Measurements from ENCODE around the gene SULT6B1.
"Not testable (repeated sequence)": the region's sequence is repeated elsewhere in the genome, so short reads cannot be mapped to it uniquely, and the experiment has no call there.

SULT6B1 gene

DNA sequence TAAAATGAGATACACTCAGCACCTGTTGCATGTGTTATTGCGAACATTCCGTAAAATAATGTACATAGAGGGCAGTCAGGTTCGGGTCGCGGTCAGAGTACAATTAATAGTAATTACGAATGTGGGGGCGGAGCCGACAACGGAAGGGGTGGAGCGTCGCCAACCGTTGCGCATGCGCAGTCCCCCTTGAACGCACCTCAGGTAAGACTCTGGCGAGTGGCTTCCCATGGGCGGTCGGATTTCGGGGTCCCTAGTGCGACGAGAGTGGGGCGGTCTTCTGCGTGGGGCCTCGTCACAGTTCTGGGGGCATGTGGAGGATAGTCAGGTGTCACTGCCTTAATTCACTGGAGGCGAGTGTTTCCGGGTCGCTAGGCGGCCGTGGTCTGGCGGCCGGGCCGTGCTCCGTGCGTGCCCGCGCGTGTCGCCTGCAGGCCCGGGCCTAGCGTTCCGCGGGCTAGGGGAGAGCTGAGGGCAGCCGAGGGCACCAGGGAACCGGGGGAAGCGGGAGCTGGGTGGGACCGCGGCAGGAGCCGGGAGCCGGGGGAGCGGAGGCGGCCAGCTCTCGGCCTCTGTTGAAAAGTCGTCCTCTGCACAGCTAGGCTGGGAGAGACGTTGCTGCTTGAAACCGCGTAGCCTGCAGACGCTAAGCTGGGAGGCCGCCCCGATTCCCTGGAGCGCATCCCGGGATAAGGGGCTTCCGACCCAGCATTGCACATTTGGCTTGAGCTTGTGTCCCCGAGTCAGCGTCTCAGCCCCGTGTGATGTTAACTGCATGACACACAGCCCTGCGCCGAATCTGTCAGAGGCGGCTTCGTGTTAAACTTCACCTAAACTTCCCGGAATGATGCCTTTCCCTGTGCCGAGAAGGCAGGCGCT lies 8.1 kb upstream of the SULT6B1 start, which contains the start of gene CEBPZOS:
Gene CEBPZOS, plus strand, starts transcription at position 177 of the 876 bp plus-strand sequence. CDS start 3,209 bp downstream, outside the sequence.
- peak; percentile 86 to 90 for DNase-seq (ENCODE audit: low read depth in 1 of 2, low spot score in 1 of 2)

- not testable (repeated sequence) for DNase-seq (ENCODE audit: low read depth in 1 of 2, low spot score in 1 of 2)
Measured at GRCh38 chr2:37195862-37196319, 7.4 kb upstream of the SULT6B1 start.

- DNase-seq (ENCODE audit: low read depth in 1 of 2, low spot score in 1 of 2): no peak
Measured at GRCh38 chr2:37192551-37192950, 4.1 kb upstream of the SULT6B1 start.

GRCh38 chr2:37191747-37192146 lies 3.3 kb upstream of the SULT6B1 start:
- no peak for DNase-seq (ENCODE audit: low read depth in 1 of 2, low spot score in 1 of 2)

- no peak for DNase-seq (ENCODE audit: low read depth in 1 of 2, low spot score in 1 of 2)
Measured at GRCh38 chr2:37191253-37191652, 2.8 kb upstream of the SULT6B1 start.

- no peak for DNase-seq (ENCODE audit: low read depth in 1 of 2, low spot score in 1 of 2)
Measured at GRCh38 chr2:37190290-37190689, 1.8 kb upstream of the SULT6B1 start.

DNA sequence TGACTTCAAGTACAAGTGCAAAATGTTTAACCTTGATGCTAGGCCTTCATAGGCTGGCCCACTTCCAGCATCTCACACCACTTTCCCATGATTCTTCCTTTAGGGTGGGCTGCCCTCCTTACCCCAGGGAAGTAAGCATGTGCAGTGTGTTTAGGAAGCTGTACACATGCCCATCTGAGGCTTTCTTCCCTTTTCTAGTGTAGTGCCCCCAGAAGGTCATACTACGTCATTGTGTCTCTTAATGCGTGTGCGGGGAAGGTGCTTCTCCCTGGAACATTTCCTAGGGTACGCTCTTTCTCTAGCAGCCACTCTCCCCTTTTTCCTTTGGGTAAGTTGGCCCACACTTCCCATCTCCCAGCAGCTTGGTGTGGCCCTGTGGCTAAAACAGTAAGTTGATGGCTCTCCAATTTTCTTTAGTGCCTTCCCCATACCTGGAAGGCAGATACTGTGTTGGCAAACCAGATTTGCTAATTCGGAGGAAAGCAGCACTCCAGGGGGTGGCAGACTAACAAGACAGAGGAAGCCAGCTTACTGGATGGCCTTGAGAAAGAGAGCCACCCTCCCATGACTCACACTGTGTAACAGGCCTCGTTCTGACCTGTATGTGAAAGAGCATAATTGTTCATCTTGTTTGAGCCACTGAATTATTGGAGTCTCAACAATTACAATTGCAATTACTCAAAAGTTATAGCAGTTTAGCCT lies 1.1 kb upstream of the SULT6B1 start:
- no peak for DNase-seq (ENCODE audit: low read depth in 1 of 2, low spot score in 1 of 2)

DNA sequence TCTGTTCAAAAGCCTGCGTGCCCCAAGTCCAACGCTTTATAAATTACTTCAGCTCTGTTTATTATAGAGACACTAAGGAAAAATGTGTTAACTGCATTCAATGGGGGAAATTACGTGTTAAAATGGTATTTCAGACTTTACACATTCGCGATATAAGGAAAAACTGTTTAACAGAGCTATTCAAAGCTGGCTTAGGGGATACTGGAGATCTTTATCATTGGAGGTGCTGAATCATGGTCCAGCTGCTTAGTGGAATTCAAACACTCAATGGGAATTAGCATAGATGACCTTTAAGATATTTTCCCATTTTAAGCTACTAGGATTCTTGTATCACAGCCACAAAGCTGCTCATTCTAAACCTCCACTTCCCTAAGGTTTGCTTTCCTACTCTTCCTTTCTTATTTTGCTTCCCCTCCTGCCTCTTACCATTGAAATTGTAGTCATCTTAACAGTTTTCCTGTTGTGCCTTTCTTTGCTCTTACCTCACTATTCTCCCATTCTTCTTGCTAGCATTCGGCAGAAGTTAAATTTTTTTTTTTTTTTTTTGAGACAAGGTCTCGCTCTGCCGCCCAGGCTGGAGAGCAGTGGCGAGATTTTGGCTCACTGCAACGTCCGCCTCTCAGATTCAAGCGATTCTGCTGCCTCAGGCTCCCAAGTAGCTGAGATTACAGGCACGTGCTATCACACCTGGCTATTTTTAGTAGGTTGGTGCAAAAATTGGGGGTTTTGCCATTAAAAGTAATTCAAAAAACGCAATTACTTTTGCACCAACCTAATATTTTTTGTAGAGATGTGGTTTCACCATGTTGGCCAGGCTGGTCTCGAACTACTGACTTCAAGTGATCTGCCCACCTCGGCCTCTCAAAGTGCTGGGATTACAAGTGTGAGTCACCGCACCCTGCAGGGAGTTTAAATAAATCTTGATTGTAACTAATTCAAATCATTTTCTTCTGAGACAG lies 6.5 kb downstream of the SULT6B1 start:
- no peak for DNase-seq (ENCODE audit: low read depth in 1 of 2, low spot score in 1 of 2)

- no peak for DNase-seq (ENCODE audit: low read depth in 1 of 2, low spot score in 1 of 2)
Measured at GRCh38 chr2:37180640-37181039, 7.8 kb downstream of the SULT6B1 start.

DNA sequence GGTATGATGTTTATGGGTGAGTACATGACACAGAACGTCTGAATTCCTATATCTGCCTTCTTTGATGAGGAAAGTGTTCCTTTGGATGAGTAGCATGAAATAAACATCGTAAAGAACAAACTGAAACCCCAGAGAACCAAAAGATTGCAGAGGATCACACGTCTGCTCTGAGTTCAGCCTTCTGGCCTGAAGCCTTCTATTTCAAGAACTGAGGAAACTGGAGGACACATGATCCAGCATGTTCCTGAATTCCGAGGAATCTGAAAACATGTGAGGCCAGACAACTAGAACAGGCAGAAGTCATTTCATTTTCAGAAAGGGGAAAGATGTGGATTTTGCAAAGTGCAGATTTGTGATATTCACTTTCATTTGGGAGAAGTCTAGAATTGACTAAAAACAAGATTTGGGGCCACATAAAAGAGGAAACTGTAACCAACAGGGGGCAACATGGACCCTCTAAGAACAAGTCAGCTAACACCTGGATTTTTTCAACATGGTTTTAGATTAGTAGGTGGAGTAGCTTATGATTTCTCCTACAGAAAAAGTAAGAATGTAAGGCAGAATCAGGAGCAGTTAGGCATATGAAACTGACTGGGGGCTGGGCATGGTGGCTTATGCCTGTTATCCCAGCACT lies 8.3 kb downstream of the SULT6B1 start:
- no peak for DNase-seq (ENCODE audit: low read depth in 1 of 2, low spot score in 1 of 2)

DNA sequence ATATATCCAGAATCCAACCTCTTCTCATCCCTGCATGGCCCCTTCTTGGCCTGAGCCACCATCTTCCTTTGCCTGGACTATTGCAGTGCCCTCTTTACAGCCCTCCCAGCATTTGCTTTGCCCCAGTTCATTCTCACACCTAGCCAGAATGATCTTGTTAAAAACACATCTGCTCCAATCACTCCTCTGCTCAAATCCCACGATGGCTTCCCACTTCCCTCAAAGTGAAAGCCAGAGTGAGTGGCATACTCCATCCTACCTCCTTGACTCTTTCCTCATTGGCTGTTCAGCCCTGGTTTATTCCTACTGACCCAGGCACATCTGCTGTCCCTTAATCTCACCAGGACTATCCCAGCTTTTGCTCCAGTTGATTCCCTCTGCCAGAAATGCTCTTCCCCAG lies 14.7 kb downstream of the SULT6B1 start:
- no peak for DNase-seq (ENCODE audit: low read depth in 1 of 2, low spot score in 1 of 2)

GRCh38 chr2:37171624-37171950 lies 16.9 kb downstream of the SULT6B1 start:
- DNase-seq (ENCODE audit: low read depth in 1 of 2, low spot score in 1 of 2): no peak

- no peak for DNase-seq (ENCODE audit: low read depth in 1 of 2, low spot score in 1 of 2)
Measured at GRCh38 chr2:37168217-37168981, 20.1 kb downstream of the SULT6B1 start.

- DNase-seq (ENCODE audit: low read depth in 1 of 2, low spot score in 1 of 2): no peak
Measured at GRCh38 chr2:37167636-37168180, 20.8 kb downstream of the SULT6B1 start.

DNA sequence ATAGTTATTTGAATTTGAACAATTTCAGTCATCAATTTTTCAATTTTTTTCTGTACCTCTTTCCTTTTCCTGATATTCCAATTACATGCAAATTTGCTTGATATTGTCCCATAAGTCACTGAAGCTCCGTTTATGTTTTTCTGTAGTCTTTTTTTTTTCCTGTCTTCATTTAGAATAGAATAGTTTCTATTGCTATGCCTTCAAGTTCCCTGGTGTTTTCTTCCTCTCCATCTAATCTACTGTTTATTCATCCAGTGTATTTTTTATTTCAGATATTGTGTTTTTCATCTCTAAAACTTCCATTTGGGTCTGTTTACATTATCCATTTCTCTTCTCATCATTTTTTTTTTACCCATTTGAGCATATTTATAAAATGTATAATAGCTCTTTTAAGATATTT lies 23.7 kb downstream of the SULT6B1 start:
- no peak for DNase-seq (ENCODE audit: low read depth in 1 of 2, low spot score in 1 of 2)

DNA sequence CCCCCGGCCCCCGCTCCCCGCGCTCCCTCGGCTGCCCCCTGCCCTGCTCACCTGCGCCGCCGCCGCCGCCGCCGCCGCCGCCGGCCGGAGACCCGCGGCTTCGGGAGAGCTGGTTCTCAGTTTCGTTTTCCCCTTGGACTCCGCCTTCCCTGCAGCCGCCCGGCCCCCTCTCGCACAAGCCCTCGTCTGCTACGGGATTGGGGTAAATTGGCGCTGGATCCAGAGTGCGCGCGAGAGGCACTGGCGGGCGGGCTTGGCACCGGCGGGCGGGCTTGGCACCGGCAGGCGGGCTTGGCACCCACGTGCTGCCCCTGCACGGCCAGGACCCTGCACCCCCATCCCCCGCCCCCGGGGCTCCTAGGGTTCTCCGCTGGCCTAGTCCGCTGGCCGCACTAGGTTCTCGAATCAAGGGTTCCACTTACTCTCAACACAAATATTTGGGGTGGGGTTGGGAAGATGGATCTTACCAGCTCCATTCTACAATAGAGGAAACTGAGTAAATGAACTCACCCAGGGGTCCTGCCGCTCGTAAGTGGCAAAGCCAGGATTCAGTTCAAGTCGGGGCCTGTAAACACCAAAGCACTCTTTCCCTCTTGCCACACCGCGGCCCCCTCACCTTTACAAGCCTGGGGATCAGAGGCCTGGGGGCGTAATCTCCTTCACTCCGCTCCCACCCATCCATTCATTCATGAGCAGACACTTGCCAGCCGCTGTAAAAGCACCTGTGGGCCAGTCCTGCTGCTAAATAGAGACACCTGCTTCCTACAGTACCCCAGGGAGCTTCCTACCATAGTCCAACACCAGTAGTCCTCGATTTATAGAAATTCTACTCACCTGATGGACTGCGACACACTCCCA lies 31.4 kb downstream of the SULT6B1 start, which contains the start of gene EIF2AK2:
Gene EIF2AK2, minus strand, starts transcription at position 124 of the 858 bp plus-strand sequence. CDS start 9,174 bp downstream, outside the sequence.
- peak; percentile 45 to 63 for DNase-seq (ENCODE audit: low read depth in 1 of 2, low spot score in 1 of 2)

- peak; percentile 4 to 10 for DNase-seq (ENCODE audit: low read depth in 1 of 2, low spot score in 1 of 2)
Measured at GRCh38 chr2:37156071-37156856, 32.2 kb downstream of the SULT6B1 start.

DNA sequence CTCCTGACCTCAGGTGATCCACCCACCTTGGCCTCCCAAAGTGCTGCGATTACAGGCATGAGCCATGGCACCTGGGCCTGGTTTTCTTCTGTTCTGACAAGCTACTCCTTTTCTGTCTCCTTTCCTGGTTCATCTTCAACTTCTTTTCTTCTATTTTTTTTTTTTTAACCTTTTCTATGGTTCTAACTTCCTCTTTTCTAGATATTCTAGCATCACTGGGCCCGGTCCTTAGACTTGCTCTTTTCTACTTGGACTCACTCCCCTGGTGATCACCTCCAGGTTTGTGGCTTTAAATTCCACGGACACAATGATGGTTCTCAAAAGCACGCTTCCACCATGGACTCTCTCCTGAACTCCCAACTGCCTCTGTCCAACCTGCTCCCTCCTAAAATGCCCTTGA lies 33.7 kb downstream of the SULT6B1 start:
- DNase-seq (ENCODE audit: low read depth in 1 of 2, low spot score in 1 of 2): no peak
